ENCODE measurements around the gene JMY. TPM values are rescaled to one million over a fixed set of nuclear protein-coding genes. Genes with fewer than 3 reads are reported as not detected.

Gene JMY
- total and polyA plus RNA-seq, 2 of the 8 experiments (the other 6 are each of a cell fraction or from before 2014, with no cell fraction given), result 2.8 to 13.9 TPM

- no peak for TF ChIP-seq NANOG (IDR thresholded peaks at IDR 0.05; ENCODE audit: insufficient read depth, low read depth, low read length, poor library complexity, severe bottlenecking)
- no peak for TF ChIP-seq SIX5 (IDR thresholded peaks at IDR 0.05; ENCODE audit: low read depth, low read length)
- TF ChIP-seq EP300 (IDR thresholded peaks at IDR 0.05; ENCODE audit: borderline replicate concordance in 1 of 2, low read depth in 2 of 2, low read length in 2 of 2), result no peak
Measured at GRCh38 chr5:79227484-79228025, 8.4 kb upstream of the JMY start (continued).
